Dermis microvascular lymphatic vessel endothelial cell (primary cell): ENCODE results near the gene MTRFR. TPM values are rescaled to one million over a fixed set of nuclear protein-coding genes. Genes with fewer than 3 reads are reported as not detected.
"Not testable (repeated sequence)": the region's sequence is repeated elsewhere in the genome, so short reads cannot be mapped to it uniquely, and the experiment has no call there.

Experiments used
- DNase-seq, 2 donors: peaks; one replicate each; pipeline versions ENCODE4 v3.0.0 to v3.0.0-alpha.2; 2010; ENCODE audit warnings: low read depth in 2 of 2
- total RNA-seq: library from RNA; depleted of rRNA; stranded (reverse); fragments of >200 nt; gene quantifications from 2 replicates; pipeline ENCODE4 v1.2.1, GENCODE V29; 2014

The MTRFR gene
- total RNA-seq: 9.2 and 9.4 TPM in 2 replicates

GRCh38 chr12:123232807-123233504 lies at the start of gene MTRFR, which contains the start of gene MPHOSPH9:
Gene MTRFR (plus strand): TSS chr12:123233436. CDS start chr12:123253675, 20,239 bp downstream.
Gene MPHOSPH9 (minus strand): TSS chr12:123233141. CDS start chr12:123230364, 2,777 bp downstream.
- peak; percentile 99 to 100 for DNase-seq

- DNase-seq: no peak
Observed at GRCh38 chr12:123187637-123188036, 45.6 kb upstream of the MTRFR start.

- no peak for DNase-seq
Observed at GRCh38 chr12:123199936-123200335, 33.3 kb upstream of the MTRFR start.

GRCh38 chr12:123200414-123200813 lies 32.8 kb upstream of the MTRFR start:
- DNase-seq: no peak

- DNase-seq: not testable (repeated sequence)
Observed at GRCh38 chr12:123206794-123207193, 26.4 kb upstream of the MTRFR start.

GRCh38 chr12:123207815-123208214 lies 25.4 kb upstream of the MTRFR start:
- DNase-seq: not testable (repeated sequence)

GRCh38 chr12:123223241-123223668 lies 10.0 kb upstream of the MTRFR start:
- DNase-seq: no peak

- DNase-seq: no peak
Observed at GRCh38 chr12:123225443-123225842, 7.8 kb upstream of the MTRFR start.

- DNase-seq: no peak
Observed at GRCh38 chr12:123227581-123228258, 5.5 kb upstream of the MTRFR start.

- DNase-seq: no peak
Observed at GRCh38 chr12:123229051-123229450, 4.2 kb upstream of the MTRFR start.

GRCh38 chr12:123231931-123232330 lies 1.3 kb upstream of the MTRFR start:
- peak; percentile 40 to 71 for DNase-seq

- DNase-seq: no peak
Observed at GRCh38 chr12:123232472-123232806, 797 bp upstream of the MTRFR start.

- DNase-seq: peak in 1 of 2 donors; percentile 21
Observed at GRCh38 chr12:123233505-123234308, 471 bp downstream of the MTRFR start.

- peak; percentile 60 to 76 for DNase-seq
Observed at GRCh38 chr12:123237646-123238329, 4.6 kb downstream of the MTRFR start.

- no peak for DNase-seq
Observed at GRCh38 chr12:123238330-123238682, 5.1 kb downstream of the MTRFR start.

- DNase-seq: no peak
Observed at GRCh38 chr12:123238961-123239360, 5.7 kb downstream of the MTRFR start.

- peak in 1 of 2 donors; percentile 59 for DNase-seq
Observed at GRCh38 chr12:123242116-123242904, 9.1 kb downstream of the MTRFR start.

GRCh38 chr12:123243671-123244262 lies 10.5 kb downstream of the MTRFR start:
- no peak for DNase-seq

GRCh38 chr12:123245678-123246077 lies 12.4 kb downstream of the MTRFR start:
- DNase-seq: no peak

GRCh38 chr12:123248129-123248528 lies 14.9 kb downstream of the MTRFR start:
- not testable (repeated sequence) for DNase-seq
